Adipose tissue (tissue), 3 donors: Measurements from ENCODE around the gene SELENOS. TPM values are rescaled to one million over a fixed set of nuclear protein-coding genes. Genes with fewer than 3 reads are reported as not detected.

ENCODE experiments used
- H3K27ac ChIP-seq: one replicate; pipeline ENCODE4 v1.5.1; 2013; ENCODE audit warnings: low read depth, low read length
- WGBS, 3 donors: extraction: QIAGEN DNeasy Blood & Tissue Kit; methylation state at CpG; one replicate each; pipeline ENCODE4 v1.1.7; 2013; 5-methylcytosine and 5-hydroxymethylcytosine counted together
- polyA plus RNA-seq, 3 donors: library from polyadenylated mRNA; stranded (reverse); fragments of 200-250 nt; gene quantifications; one replicate each; pipeline ENCODE4 v1.2.3, GENCODE V29; 2013
- donor health status: healthy with polysubstance abuse.
- donor health status: Bipolar disorder and iron deficiency.
- donor health status: healthy.

Gene SELENOS
- polyA plus RNA-seq, 3 donors = 56.0 to 109 (median 107) TPM

- WGBS, 3 donors = 82 to 88% (median 87%) methylated on average over 21 of the region's 21 CpGs
- no peak overlapping the region for H3K27ac ChIP-seq
These were observed 35.9 kb upstream of the SELENOS start for GRCh38 chr15:101313041-101313761.

GRCh38 chr15:101310508-101310907 is 33.2 kb upstream of the SELENOS start:
- H3K27ac ChIP-seq = no peak overlapping the region
- 92 to 94% (median 94%) methylated on average over 7 of the region's 7 CpGs for WGBS, 3 donors

GRCh38 chr15:101310161-101310480 is 32.8 kb upstream of the SELENOS start:
- H3K27ac ChIP-seq = no peak overlapping the region
- 89 to 95% (median 94%) methylated on average over 7 of the region's 7 CpGs for WGBS, 3 donors

GRCh38 chr15:101309436-101310160 is 32.3 kb upstream of the SELENOS start:
- WGBS, 3 donors = 81 to 86% (median 86%) methylated on average over 26 of the region's 26 CpGs
- H3K27ac ChIP-seq = no peak overlapping the region

GRCh38 chr15:101308604-101309435 is 31.5 kb upstream of the SELENOS start:
- no peak overlapping the region for H3K27ac ChIP-seq
- WGBS, 3 donors = 86 to 92% (median 88%) methylated on average over 20 of the region's 20 CpGs

GRCh38 chr15:101307897-101308603 is 30.8 kb upstream of the SELENOS start:
- 77 to 86% (median 81%) methylated on average over 16 of the region's 16 CpGs for WGBS, 3 donors
- no peak overlapping the region for H3K27ac ChIP-seq

- 62 to 77% (median 76%) methylated on average over 24 of the region's 24 CpGs for WGBS, 3 donors
- no peak overlapping the region for H3K27ac ChIP-seq
These were observed 30.0 kb upstream of the SELENOS start for GRCh38 chr15:101307048-101307896.

GRCh38 chr15:101306341-101307047 is 29.2 kb upstream of the SELENOS start:
- H3K27ac ChIP-seq = no peak overlapping the region
- 78 to 83% (median 78%) methylated on average over 10 of the region's 10 CpGs for WGBS, 3 donors

GRCh38 chr15:101305820-101306255 is 28.6 kb upstream of the SELENOS start:
- WGBS, 3 donors = 76 to 91% (median 82%) methylated on average over 6 to 8 of the region's 8 CpGs
- H3K27ac ChIP-seq = no peak overlapping the region

GRCh38 chr15:101303408-101303807 is 26.1 kb upstream of the SELENOS start:
- no peak overlapping the region for H3K27ac ChIP-seq
- 67 to 81% (median 72%) methylated on average over 4 of the region's 4 CpGs for WGBS, 3 donors

GRCh38 chr15:101296418-101297405 is 19.4 kb upstream of the SELENOS start:
- no peak overlapping the region for H3K27ac ChIP-seq
- WGBS, 3 donors = 83 to 86% (median 83%) methylated on average over 9 of the region's 9 CpGs

GRCh38 chr15:101295607-101296161 is 18.4 kb upstream of the SELENOS start:
- WGBS, 3 donors = 1 to 3% (median 1%) methylated on average over 20 of the region's 20 CpGs
- H3K27ac ChIP-seq = no peak overlapping the region

- peak within 1 kb of the TSS; percentile 57 for H3K27ac ChIP-seq
These were observed 17.7 kb upstream of the SELENOS start, which contains the start of gene SNRPA1 for GRCh38 chr15:101294731-101295606. Gene SNRPA1, minus strand, starts transcription at chr15:101295248. Its CDS starts 70 bp downstream, at chr15:101295178.

GRCh38 chr15:101293122-101293521 is 15.8 kb upstream of the SELENOS start:
- no peak overlapping the region for H3K27ac ChIP-seq
- WGBS, 3 donors = 41 to 76% (median 69%) methylated on average over 10 of the region's 10 CpGs

More at GRCh38 chr15:101294731-101295606, 17.7 kb upstream of the SELENOS start, which contains the start of gene SNRPA1:
- 0% methylated on average over 80 to 87 of the region's 87 CpGs for WGBS, 3 donors
